Right atrium auricular region (tissue), 2 donors: ENCODE results near the gene DOK5. TPM values are rescaled to one million over a fixed set of nuclear protein-coding genes. Genes with fewer than 3 reads are reported as not detected.
A peak's percentile ranks its signal among the peaks of the same experiment; 100 is the strongest.
"Not testable (repeated sequence)": the region's sequence is repeated elsewhere in the genome, so short reads cannot be mapped to it uniquely, and the experiment has no call there.

ENCODE experiments used
- DNase-seq: peaks from one replicate; pipeline ENCODE4 v3.0.0-alpha.2; 2019; ENCODE audit warnings: low spot score
- H3K27ac ChIP-seq, 2 donors: fragments of 200-600 bp; sonication (generic); 1 replicate in 1 of 2; 2 replicates in 1 of 2; pipeline ENCODE4 v1.5.1; 2016 to 2019
- H3K27me3 ChIP-seq, 2 donors: fragments of 200-600 bp; sonication (generic); one replicate each; pipeline versions ENCODE4 v1.5.1 to v1.6.0; 2017 to 2019
- H3K36me3 ChIP-seq: fragments of 200-600 bp; sonication (generic); one replicate; pipeline ENCODE4 v1.5.1; 2016
- H3K4me1 ChIP-seq, 2 donors: fragments of 200-600 bp; sonication (generic); one replicate each; pipeline versions ENCODE4 v1.5.1 to v1.6.0; 2017 to 2019
- H3K4me3 ChIP-seq, 2 donors: fragments of 200-600 bp; sonication (generic); 1 replicate in 1 of 2; 2 replicates in 1 of 2; pipeline ENCODE4 v1.5.1; 2017 to 2019; ENCODE audit warnings: mild to moderate bottlenecking in 1 of 2, moderate library complexity in 1 of 2
- H3K9me3 ChIP-seq, 2 donors: fragments of 200-600 bp; sonication (generic); one replicate each; pipeline ENCODE4 v1.5.1; 2019
- CTCF ChIP-seq, 2 donors: fragments of 200-600 bp; sonication (generic); IDR thresholded peaks; one replicate each; pipeline ENCODE4 v1.5.1; 2019; ENCODE audit warnings: antibody characterized with exemption in 2 of 2
- total RNA-seq, 2 donors: library from RNA; depleted of rRNA; stranded (reverse); fragments of >200 nt; gene quantifications; one replicate each; pipeline ENCODE4 v1.1.0, GENCODE V29; 2016

DOK5 gene
- total RNA-seq, 2 donors from 2014 or later: 11.6 to 16.9 TPM

- Histone ChIP-seq H3K9me3 (no peaks in the 10 kb centered on the region), H3K4me1 (peaks cover 0 to 14% of the 10 kb centered on the region in 2 donors), H3K4me3 (peak overlapping the region; percentile 59 to 69), H3K27ac (peak overlapping the region; percentile 73 to 84), H3K27me3 (no peaks in the 10 kb centered on the region), H3K36me3 (no peaks in the 10 kb centered on the region)
- no peak for DNase-seq
- TF ChIP-seq CTCF (IDR thresholded peaks at IDR 0.05): no peak
These were observed 996 bp downstream of the DOK5 start for GRCh38 chr20:54476169-54477009.

GRCh38 chr20:54477191-54477955 lies 2.0 kb downstream of the DOK5 start:
- H3K36me3 ChIP-seq: no peaks in the 10 kb centered on the region
- H3K27me3 ChIP-seq: no peaks in the 10 kb centered on the region
- no peak for TF ChIP-seq CTCF (IDR thresholded peaks at IDR 0.05)
- H3K9me3 ChIP-seq: no peaks in the 10 kb centered on the region
- peaks cover 0 to 14% of the 10 kb centered on the region in 2 donors for H3K4me1 ChIP-seq
- no peak for DNase-seq
- H3K27ac ChIP-seq: no peak overlapping the region
- peak overlapping the region; percentile 59 to 69 for H3K4me3 ChIP-seq

- no peaks in the 10 kb centered on the region for H3K27me3 ChIP-seq
- H3K4me1 ChIP-seq: peaks cover 0 to 14% of the 10 kb centered on the region in 2 donors
- no peak for DNase-seq
- TF ChIP-seq CTCF (IDR thresholded peaks at IDR 0.05): peak in 1 of 2 donors; percentile 40
- no peak overlapping the region for H3K27ac ChIP-seq
- H3K4me3 ChIP-seq: no peak overlapping the region
- no peaks in the 10 kb centered on the region for H3K36me3 ChIP-seq
- no peaks in the 10 kb centered on the region for H3K9me3 ChIP-seq
These were observed 3.9 kb downstream of the DOK5 start for GRCh38 chr20:54479138-54479906.

- peaks cover 0 to 14% of the 10 kb centered on the region in 2 donors for H3K4me1 ChIP-seq
- H3K27me3 ChIP-seq, H3K27ac ChIP-seq, H3K9me3 ChIP-seq, H3K36me3 ChIP-seq, DNase-seq, H3K4me3 ChIP-seq: not testable (repeated sequence)
These were observed 4.5 kb downstream of the DOK5 start for GRCh38 chr20:54479937-54480336.

- no peak for TF ChIP-seq CTCF (IDR thresholded peaks at IDR 0.05)
- H3K9me3 ChIP-seq: no peaks in the 10 kb centered on the region
- DNase-seq: no peak
- no peak overlapping the region for H3K27ac ChIP-seq
- no peaks in the 10 kb centered on the region for H3K36me3 ChIP-seq
- H3K4me1 ChIP-seq: peaks cover 0 to 10% of the 10 kb centered on the region in 2 donors
- H3K4me3 ChIP-seq: no peak overlapping the region
- H3K27me3 ChIP-seq: no peaks in the 10 kb centered on the region
These were observed 6.0 kb downstream of the DOK5 start for GRCh38 chr20:54481442-54481841.
